Panc1 (cell line): ENCODE measurements around the gene HOXD13. TPM values are rescaled to one million over a fixed set of nuclear protein-coding genes. Genes with fewer than 3 reads are reported as not detected.

ENCODE experiments used
- ATAC-seq: fragments of 200-7000 bp; cut with Tn5 transposase; 2 replicates; pipeline ENCODE4 v1.9.1; 2020; ENCODE audit warnings: mild to moderate bottlenecking, moderate library complexity
- BruUV-seq: library from RNA; stranded (reverse); fragments of 400-500 nt; replicated peaks from 2 replicates; lab custom pipeline; 2021; lab: Mats Ljungman, UMichigan
- CTCF ChIA-PET: fragments of 300-600 bp; sonication (Branson Sonifier 250); formaldehyde crosslinking; loops from one replicate; lab custom pipeline; 2022; ENCODE audit warnings: antibody characterized with exemption; lab: Charles Lee
- POLR2A ChIA-PET: fragments of 300-600 bp; sonication (Branson Sonifier 250); formaldehyde crosslinking; loops from one replicate; lab custom pipeline; 2022; ENCODE audit warnings: antibody characterized with exemption; lab: Charles Lee
- DNase-seq: peaks from one replicate; pipeline ENCODE4 v3.0.0-alpha.2; 2010; ENCODE audit warnings: low read depth, low spot score
- H3K27ac ChIP-seq: 2 replicates; pipeline ENCODE4 v1.5.1; 2011; ENCODE audit warnings: mild to moderate bottlenecking, low read length, inconsistent platforms
- H3K27me3 ChIP-seq: fragments of 200-500 bp; sonication (Bioruptor generic); 2 replicates; pipeline ENCODE4 v1.6.0; 2014; ENCODE audit warnings: low read length, inconsistent platforms; ENCODE audit not compliant: control insufficient read depth, insufficient read depth
- H3K36me3 ChIP-seq: fragments of 200-500 bp; sonication (Bioruptor generic); 2 replicates; pipeline ENCODE4 v1.5.1; 2014; ENCODE audit warnings: inconsistent platforms, mild to moderate bottlenecking, low read length, moderate library complexity; ENCODE audit not compliant: control insufficient read depth, insufficient read depth
- H3K4me1 ChIP-seq: 2 replicates; pipeline ENCODE4 v1.5.1; 2011; ENCODE audit warnings: inconsistent platforms, mild to moderate bottlenecking, low read length, moderate library complexity; ENCODE audit not compliant: control insufficient read depth, insufficient read depth
- H3K4me3 ChIP-seq, 2 experiments: 2 replicates each; pipeline ENCODE4 v1.5.1; 2011 to 2012; ENCODE audit warnings: low read depth in 2 of 2, low read length in 2 of 2, mild to moderate bottlenecking in 2 of 2, inconsistent platforms in 1 of 2, moderate library complexity in 1 of 2
- H3K9me3 ChIP-seq: fragments of 200-500 bp; sonication (Bioruptor generic); 2 replicates; pipeline ENCODE4 v1.5.1; 2014; ENCODE audit warnings: low read depth, mild to moderate bottlenecking, inconsistent platforms, low read length, moderate library complexity; ENCODE audit not compliant: control insufficient read depth, insufficient read depth
- POLR2AphosphoS5 ChIP-seq: IDR thresholded peaks from 2 replicates; pipeline ENCODE4 v1.6.1; 2012; ENCODE audit warnings: mild to moderate bottlenecking, low read depth, low read length, moderate library complexity
- SIN3A ChIP-seq: IDR thresholded peaks from 2 replicates; pipeline ENCODE4 v1.6.1; 2012; ENCODE audit warnings: low read depth, mild to moderate bottlenecking, low read length, moderate library complexity, borderline replicate concordance; ENCODE audit not compliant: insufficient read depth
- TCF7L2 ChIP-seq: IDR thresholded peaks from 2 replicates; pipeline ENCODE4 v1.6.1; 2011; ENCODE audit warnings: mild to moderate bottlenecking, low read depth, low read length, inconsistent platforms
- in situ Hi-C: cut with HindIII; loops from 2 replicates; pipeline ENCODE4 v1.10.0; 2016; ENCODE audit warnings: low sequenced_read_pairs, low pct_unique_long_range_greater_than_20kb
- intact Hi-C: fragments of 100-400 bp; cut with micrococcal nuclease; formaldehyde crosslinking; loops from one replicate; pipeline ENCODE4 v1.10.0; 2022; ENCODE audit not compliant: unreplicated experiment
- total RNA-seq: library from RNA; stranded (reverse); gene quantifications from one replicate; pipeline ENCODE4 v1.2.1, GENCODE V29; 2021; ENCODE audit not compliant: unreplicated experiment
- TF ChIP-seq, protein P1 (sequence below): fragments of 450-650 bp; IDR thresholded peaks from 2 replicates; pipeline ENCODE4 v1.5.1; 2017; ENCODE audit warnings: mild to moderate bottlenecking
- TF ChIP-seq, protein P2 (sequence below), 2 experiments: IDR thresholded peaks; 2 replicates each; pipeline ENCODE4 v1.6.1; 2011 to 2012; ENCODE audit warnings: low read depth in 2 of 2, control low read depth in 1 of 2, low read length in 1 of 2, mild to moderate bottlenecking in 1 of 2, moderate library complexity in 1 of 2; ENCODE audit not compliant: insufficient read depth in 1 of 2

Gene HOXD13
- total RNA-seq, 1 experiment from 2014 or later: not detected

DNA sequence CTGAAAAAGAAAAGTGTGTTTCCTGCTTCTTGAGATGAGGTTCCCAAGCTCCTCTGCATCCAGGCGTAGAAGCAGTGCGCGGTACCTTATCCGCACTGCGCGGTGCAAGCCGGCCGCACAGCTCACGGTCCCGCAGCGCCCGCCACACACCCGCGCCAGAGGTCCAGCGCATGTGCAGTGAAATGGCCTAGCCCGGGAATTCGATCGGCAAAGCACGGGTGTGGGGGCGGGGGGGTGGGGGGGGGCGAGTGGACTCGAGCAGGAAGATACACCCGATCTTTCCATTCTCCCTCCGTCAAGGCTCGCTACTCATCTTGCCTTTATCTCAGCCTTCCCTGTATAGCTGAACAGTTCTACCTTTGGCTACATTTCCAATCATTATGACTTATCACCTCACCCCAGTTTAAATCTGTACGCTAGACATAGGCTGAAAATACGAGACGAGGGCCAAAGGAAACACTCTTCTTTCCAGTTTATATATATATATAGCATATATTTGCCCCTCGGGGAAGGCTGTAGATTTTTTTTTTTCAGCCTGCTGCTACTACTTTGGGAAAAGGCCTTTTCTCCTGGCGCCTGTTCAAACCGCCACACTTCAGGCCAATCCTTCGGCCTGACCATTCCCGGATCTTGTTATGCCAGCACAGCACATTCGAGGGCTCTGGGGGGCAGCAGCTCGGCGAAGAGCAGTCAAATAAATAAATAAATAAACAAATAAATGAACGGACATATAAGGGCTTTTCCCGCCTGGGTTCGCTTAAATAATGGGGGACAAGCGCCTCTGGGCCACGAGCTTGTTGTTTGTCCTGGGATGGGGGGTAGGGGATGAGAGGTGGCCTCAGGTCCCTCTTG lies 47.4 kb downstream of the HOXD13 start:
- Histone ChIP-seq H3K27me3 (no peaks in the 10 kb centered on the region), H3K4me3 (peak overlapping the region; percentile 55 to 58), H3K36me3 (no peaks in the 10 kb centered on the region), H3K4me1 (peaks cover 9% of the 10 kb centered on the region), H3K27ac (peak overlapping the region; percentile 77), H3K9me3 (no peaks in the 10 kb centered on the region)
- intact Hi-C loops (loop anchor here (2.0 kb wide), 1 partner anchor 315 kb away; no protein-coding TSS in a partner anchor), in situ Hi-C loops (no loop called here)
- TF ChIP-seq, protein P1, sequence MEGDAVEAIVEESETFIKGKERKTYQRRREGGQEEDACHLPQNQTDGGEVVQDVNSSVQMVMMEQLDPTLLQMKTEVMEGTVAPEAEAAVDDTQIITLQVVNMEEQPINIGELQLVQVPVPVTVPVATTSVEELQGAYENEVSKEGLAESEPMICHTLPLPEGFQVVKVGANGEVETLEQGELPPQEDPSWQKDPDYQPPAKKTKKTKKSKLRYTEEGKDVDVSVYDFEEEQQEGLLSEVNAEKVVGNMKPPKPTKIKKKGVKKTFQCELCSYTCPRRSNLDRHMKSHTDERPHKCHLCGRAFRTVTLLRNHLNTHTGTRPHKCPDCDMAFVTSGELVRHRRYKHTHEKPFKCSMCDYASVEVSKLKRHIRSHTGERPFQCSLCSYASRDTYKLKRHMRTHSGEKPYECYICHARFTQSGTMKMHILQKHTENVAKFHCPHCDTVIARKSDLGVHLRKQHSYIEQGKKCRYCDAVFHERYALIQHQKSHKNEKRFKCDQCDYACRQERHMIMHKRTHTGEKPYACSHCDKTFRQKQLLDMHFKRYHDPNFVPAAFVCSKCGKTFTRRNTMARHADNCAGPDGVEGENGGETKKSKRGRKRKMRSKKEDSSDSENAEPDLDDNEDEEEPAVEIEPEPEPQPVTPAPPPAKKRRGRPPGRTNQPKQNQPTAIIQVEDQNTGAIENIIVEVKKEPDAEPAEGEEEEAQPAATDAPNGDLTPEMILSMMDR: no peak
- no peak for TF ChIP-seq TCF7L2
- no peak for TF ChIP-seq POLR2AphosphoS5
- no peak for TF ChIP-seq SIN3A
- TF ChIP-seq, protein P2, sequence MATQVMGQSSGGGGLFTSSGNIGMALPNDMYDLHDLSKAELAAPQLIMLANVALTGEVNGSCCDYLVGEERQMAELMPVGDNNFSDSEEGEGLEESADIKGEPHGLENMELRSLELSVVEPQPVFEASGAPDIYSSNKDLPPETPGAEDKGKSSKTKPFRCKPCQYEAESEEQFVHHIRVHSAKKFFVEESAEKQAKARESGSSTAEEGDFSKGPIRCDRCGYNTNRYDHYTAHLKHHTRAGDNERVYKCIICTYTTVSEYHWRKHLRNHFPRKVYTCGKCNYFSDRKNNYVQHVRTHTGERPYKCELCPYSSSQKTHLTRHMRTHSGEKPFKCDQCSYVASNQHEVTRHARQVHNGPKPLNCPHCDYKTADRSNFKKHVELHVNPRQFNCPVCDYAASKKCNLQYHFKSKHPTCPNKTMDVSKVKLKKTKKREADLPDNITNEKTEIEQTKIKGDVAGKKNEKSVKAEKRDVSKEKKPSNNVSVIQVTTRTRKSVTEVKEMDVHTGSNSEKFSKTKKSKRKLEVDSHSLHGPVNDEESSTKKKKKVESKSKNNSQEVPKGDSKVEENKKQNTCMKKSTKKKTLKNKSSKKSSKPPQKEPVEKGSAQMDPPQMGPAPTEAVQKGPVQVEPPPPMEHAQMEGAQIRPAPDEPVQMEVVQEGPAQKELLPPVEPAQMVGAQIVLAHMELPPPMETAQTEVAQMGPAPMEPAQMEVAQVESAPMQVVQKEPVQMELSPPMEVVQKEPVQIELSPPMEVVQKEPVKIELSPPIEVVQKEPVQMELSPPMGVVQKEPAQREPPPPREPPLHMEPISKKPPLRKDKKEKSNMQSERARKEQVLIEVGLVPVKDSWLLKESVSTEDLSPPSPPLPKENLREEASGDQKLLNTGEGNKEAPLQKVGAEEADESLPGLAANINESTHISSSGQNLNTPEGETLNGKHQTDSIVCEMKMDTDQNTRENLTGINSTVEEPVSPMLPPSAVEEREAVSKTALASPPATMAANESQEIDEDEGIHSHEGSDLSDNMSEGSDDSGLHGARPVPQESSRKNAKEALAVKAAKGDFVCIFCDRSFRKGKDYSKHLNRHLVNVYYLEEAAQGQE (IDR thresholded peaks at IDR 0.05; ENCODE audit: insufficient read depth in 1 of 2, low read depth in 2 of 2, low read length in 1 of 2): no peak
- no TSS peak for BruUV-seq
- CTCF ChIA-PET: interaction anchor here (0.5 to 2.5 kb wide), 19 partner anchors 11 to 808 kb away, joined by 3 to 37 read pairs (median 5); no protein-coding TSS in a partner anchor
- no peak for ATAC-seq
- POLR2A ChIA-PET: interaction anchor here (0.7 kb wide), 1 partner anchor 498 kb away, joined by 22 read pairs; no protein-coding TSS in a partner anchor
- no peak for DNase-seq

DNA sequence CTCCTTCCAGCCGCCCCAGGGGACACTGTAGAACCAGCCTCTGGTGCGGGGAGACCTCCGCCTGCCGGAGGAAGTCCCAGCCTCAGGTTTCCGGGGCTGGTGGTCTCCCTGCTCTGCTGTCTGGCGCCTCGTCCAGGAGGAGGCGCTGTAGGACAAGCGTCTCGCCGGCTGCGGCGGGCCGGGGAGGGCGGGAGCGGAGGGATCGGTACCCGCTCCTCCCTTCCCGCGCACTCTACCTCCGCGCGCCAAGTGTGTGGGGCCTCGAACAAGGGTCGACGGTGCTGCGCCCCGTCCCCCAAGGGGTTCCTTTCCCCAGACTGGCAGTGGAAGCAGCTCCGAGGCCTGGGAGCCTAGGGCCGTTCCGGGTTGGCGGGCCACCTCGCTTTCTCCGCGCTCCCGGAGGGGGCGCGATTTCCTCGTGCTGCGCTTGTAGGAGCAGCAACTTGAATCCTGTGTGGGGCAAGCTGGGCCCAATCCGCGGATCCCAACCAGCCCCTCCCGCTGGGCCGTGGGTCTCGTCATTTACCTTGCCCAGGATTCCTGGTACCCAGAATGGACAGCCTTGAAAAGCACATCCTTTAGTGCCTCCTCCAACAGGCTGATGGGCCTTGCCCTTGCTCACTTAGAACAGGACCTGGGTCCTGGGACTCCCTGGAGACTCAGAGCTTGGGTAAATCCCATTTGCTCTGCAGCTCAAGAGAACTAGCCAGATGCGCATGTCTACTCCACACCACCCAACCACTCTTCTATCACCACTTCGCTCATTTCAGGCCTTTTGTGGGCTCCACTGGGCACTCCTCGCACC lies 48.2 kb downstream of the HOXD13 start:
- ChIA-PET POLR2A (interaction anchor here (0.5 to 0.7 kb wide), 2 partner anchors 253 to 497 kb away, joined by 3 to 22 read pairs; no protein-coding TSS in a partner anchor), CTCF (interaction anchor here (0.6 to 2.5 kb wide), 12 partner anchors 10 to 808 kb away, joined by 3 to 37 read pairs (median 5); no protein-coding TSS in a partner anchor)
- Histone ChIP-seq H3K4me3 (peak overlapping the region; percentile 48 to 58), H3K4me1 (peaks cover 4% of the 10 kb centered on the region; the same call in 1 of the 2 replicates), H3K9me3 (no peaks in the 10 kb centered on the region), H3K27me3 (no peaks in the 10 kb centered on the region), H3K27ac (peak overlapping the region; percentile 71), H3K36me3 (no peaks in the 10 kb centered on the region)
- in situ Hi-C loops (no loop called here), intact Hi-C loops (loop anchor here (1.0 to 2.0 kb wide), 2 partner anchors 314 to 414 kb away; no protein-coding TSS in a partner anchor)
- TF ChIP-seq TCF7L2: no peak
- TF ChIP-seq, protein P1: peak; percentile 96
- ATAC-seq (peak; percentile 92), DNase-seq (no peak)
- no TSS peak for BruUV-seq
